G401 (cell line): ENCODE data around the gene CHST8. TPM values are rescaled to one million over a fixed set of nuclear protein-coding genes. Genes with fewer than 3 reads are reported as not detected.

ENCODE experiments used
- DNase-seq: peaks from one replicate; pipeline ENCODE4 v3.0.0-alpha.2; 2015; ENCODE audit warnings: low spot score
- in situ Hi-C: cut with HindIII; loops from 2 replicates; pipeline ENCODE4 v1.10.0; 2016; ENCODE audit warnings: low sequenced_read_pairs, mixed read lengths
- total RNA-seq: library from RNA; depleted of rRNA; stranded (reverse); fragments of >200 nt; shearing (Covaris generic); gene quantifications from 2 replicates; pipeline ENCODE4 v1.2.3, GENCODE V29; 2014

The CHST8 gene
- total RNA-seq, 1 experiment from 2014 or later = not detected

DNA sequence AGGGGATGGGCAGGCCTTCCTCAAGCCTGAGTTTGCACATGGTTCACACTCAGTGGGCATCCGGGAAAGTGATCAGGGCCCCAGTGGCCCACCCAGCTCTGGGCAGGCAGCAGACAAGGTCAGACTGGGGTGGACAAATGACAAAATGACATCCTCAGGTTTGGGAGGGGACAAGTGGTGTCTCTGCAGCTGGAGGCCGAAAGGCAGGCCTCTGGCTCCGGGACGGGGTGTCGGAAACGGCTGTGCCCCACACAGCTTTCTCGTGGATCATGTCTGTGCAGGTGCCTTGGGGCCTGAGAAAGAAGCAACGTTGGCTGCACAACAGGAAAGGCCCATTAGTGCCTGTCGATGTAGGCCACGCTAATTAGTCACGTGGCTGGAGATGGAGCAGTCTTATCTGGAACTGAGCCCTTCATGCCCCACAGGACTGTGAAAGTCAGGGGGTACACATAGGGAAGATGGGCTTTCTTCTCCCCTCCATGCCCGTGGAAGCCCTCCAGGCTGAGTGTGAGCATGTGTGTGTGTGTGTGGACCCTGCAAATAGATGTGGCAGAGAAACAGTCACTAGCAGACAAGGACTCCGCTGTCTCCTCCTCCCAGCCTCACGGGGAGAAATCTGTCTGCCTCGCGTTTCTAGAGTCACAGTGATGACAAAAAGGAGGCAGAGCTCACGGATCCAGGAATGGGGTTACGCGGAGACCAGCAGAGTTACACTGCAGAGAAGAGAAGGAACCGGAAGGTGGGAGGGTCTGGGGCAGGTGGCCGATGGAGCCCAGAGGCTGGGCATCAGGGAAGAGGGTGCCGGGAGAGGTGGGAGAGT, 44.2 kb downstream of the CHST8 start:
- in situ Hi-C loops = no loop called here
- DNase-seq = no peak

DNA sequence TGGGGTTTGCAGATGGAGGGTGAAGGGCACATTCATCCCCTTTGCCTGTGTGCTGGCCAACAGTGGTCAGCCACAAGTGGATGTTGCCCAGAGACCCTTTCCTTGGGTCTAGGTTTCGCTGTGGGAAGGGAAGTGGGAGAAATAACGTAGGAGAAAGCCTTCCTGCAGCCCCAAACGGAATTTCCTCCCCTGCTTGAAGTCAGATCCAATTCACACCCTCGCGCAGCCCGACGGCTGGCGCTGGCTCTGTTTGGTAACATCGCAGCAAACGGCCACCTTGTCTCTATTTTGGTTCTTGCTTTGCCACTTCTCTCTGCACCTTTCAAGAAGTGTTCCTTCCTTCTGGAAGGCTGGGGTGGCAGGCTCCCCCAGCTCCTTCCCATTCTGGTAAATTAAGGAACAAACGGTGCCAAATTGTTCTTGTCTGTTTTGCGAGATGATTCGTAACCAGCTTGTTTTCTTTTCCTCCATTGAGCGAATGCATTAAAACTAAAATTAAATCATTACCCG, 45.4 kb downstream of the CHST8 start:
- in situ Hi-C loops = no loop called here
- DNase-seq = no peak

DNA sequence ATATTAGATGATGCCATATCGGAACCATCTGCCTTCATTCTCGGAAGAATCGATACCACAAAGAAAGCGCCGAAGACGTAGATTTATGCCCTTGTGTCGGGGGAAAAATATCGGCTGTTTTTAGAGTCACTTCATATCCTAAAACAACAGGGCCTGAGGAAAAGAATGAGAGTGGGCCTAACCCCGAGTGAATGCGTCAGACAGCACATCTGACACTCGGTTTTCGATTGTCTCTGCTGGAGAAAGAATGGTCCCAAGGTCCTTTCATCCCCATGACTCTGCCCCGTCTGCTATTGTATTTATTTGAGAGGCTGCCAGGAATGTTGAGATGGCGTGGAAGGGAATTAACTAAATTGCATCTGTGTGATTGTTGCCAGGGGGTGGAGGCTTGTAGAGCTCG, 46.1 kb downstream of the CHST8 start:
- in situ Hi-C loops = no loop called here

DNA sequence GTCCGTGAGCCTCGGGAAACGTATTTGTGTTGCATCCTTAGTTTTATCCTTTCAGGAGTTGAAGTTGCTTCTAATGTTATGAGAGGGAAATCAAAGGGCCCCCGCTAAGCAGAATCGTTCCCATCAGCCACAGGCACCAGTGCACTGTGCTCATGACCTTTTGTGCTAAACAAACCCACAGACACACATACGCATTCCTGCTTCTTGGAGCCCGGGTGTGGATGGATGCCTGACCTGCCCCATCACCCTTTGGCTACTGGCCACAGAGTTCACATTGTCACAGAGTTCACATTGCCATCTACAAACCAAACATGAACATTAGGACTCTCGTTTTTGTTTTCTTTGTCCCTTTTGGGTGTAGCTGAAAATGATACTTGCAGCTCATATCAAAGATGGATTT, 47.2 kb downstream of the CHST8 start:
- in situ Hi-C loops = no loop called here
- no peak for DNase-seq

More for the DNA sequence above, 46.1 kb downstream of the CHST8 start:
- no peak for DNase-seq

DNA sequence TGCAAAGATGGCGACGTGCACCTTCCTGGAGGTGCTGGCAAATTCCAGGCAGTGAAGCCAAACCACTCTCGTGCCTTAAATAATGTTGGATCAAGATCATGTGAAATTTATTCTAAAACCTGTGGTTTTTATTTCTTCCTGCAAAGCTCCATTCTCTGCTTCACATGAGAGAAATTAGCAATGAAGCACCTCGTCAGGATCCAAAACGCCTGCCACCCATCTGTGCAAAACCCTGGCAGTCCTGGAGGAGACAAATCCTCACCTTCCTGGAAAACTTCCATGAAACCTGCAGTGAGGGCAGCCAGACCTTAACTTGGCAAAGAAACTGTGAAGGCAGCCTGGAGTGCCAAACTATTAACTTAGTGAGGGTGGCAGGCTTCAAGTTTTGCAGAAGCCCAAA, 47.6 kb downstream of the CHST8 start:
- in situ Hi-C loops = no loop called here

DNA sequence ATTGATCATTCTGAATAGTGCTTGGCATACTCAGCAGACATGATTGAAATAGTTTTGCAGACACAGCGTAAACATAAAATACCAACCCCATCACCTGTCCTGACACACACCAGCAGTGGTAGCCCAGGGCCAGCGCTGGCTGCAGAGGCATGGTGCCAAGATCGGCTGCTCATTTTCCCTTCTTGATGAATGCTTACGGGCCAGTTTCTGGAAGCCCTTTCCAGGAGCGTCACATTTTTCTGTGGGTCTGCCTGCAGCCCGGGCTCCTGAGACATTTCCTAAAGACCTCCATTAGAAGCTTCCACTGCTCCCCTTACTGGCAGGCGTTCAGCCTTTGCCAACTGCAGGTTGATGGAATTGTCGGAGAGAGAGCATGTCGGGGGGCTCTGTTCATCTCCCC, 48.6 kb downstream of the CHST8 start:
- no peak for DNase-seq
- in situ Hi-C loops = no loop called here

More for the DNA sequence above, 47.6 kb downstream of the CHST8 start:
- DNase-seq = no peak

DNA sequence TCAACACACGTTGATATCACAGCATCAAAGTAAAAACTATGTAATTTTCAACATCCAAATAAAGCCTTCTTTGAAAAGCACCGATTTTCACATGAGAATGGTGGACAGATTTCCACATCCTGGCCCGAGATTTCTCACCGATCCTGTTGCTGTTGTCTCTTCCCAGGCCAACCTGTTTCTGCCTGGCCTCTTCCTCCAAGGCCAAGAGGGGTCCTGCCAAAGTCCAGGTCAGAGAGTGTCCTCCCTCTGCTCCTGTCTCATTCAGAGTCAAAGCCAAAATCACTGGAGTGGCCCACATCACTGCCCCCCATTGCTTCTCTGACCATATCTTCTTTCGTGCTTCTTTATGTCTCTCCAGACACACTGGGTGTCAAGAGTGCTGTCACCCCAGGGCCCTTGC, 49.5 kb downstream of the CHST8 start:
- DNase-seq = no peak
- in situ Hi-C loops = no loop called here

DNA sequence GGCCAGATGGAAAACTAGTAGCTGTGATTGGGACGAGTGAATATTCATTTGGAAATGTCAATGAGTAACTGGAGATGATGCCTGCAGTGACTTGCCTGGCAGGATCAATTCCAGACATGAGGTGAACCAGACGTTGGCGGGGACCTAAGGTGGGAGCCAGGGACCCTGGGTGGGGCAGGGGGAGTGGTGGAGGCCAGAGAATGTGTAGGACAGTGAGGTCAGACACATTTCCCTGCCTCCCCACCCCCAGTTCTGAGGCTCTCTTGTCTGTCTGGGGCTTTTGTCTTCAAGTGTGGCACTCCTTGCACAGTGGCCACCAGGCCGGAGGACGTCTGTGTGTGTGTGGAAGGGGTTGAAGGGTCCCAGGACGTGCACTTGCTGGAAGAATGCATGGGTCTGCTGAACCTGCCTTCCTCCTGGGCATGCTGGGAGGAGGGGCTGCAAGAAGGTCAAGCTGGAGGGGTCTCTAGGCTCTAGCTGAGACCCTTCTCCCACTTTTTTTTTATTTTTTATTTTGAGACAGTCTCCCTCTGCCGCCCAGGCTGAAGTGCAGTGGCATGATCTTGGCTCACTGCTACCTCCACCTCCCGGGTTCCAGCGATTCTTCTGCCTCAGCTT, 51.6 kb downstream of the CHST8 start:
- in situ Hi-C loops = no loop called here
- DNase-seq = no peak

DNA sequence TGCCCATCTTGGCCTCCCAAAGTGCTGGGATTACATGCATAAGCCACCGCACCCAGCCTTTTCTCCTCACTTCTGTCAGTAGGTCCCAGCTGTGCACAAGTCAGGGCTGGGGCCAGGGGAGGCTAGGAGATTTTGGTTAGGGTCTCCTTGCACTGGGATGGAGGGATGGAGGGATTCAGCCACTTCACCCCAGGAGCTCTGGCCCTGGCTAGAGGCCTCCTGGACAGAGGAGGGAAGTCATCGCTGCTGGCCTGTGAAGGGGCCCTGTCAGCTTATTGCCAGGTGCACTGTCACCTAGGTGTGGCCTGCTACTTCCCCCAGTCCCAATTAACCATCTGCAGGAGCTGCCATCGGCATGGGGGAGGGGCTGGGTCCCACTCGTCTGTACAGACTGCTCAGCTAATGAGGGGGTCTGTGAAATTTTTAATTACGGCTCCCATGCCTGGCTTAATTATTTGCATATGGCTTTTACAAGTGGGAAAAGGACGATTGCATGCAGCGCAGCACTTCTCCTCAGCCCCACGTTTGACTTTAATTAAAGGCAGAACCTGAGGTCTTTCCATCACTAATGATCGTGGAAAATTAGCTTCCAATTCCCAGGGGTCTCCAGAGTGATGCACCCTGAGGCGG, 52.4 kb downstream of the CHST8 start:
- in situ Hi-C loops = no loop called here

DNA sequence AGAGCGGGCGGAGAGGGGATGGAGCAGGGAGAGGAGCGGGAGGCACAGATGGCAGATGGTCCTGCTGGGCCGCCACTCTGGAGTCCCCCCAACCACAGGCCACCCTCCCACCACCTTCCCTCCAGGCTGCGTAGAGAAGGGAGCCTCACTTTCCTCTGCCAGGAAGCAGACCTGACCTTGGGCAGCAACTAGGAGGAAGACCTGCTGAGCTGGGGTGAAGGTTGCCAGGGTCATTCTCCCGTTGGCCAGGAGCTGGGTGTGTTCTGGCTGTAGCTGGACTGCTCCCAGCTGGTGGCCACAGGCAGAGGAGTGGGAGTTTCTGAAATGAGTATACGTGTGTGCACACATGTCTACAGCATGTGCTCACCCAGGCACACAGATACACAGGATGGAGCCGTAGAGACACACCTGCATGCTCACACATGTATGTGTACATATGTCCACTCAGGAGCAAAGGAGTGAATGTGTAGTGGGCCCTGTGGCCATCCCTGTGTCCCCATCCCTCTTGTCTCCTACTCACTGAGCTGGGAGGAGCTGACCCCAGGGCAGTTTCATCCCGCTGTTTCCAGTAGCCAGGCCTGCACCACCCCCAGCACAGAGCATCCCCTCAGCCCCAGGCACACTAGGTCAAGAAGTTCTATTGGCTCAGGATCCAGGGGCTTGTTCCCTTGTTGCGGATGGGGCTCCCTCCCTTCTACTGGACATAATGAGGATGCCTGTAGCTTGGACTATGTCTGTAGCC, 53.0 kb downstream of the CHST8 start:
- in situ Hi-C loops = no loop called here
- DNase-seq = no peak

More for the DNA sequence above, 52.4 kb downstream of the CHST8 start:
- no peak for DNase-seq

DNA sequence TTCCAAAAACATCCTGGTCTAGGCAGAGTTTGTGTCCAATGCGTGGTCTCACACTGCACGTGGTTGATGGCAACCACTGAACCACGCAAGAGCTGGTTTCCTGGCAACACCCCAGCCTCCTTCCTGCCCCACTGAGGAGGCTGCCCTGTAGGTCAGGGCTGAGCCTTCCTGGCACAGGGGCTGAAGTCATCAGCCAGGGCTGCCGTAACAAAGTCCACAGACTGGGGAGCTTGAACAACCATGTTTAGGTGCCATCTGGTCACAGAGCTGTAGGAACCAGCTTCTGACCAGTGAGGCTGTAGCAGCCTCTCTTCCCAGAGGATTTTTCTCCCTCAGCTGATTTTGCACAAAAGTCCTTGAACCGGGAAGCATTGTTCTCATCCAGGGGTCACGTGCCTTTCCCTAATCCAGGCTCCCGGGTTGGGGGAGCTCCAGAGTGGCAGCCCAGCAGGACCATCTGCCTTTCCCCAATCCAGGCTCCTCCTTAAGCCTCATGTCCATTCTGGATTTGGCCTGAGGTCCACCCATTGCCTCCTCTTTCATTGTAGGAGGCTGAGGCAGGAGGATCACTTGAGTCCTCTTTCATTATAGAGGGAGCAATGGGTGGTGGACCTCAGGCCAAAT, 53.9 kb downstream of the CHST8 start:
- in situ Hi-C loops = no loop called here
- DNase-seq = peak; percentile 75

DNA sequence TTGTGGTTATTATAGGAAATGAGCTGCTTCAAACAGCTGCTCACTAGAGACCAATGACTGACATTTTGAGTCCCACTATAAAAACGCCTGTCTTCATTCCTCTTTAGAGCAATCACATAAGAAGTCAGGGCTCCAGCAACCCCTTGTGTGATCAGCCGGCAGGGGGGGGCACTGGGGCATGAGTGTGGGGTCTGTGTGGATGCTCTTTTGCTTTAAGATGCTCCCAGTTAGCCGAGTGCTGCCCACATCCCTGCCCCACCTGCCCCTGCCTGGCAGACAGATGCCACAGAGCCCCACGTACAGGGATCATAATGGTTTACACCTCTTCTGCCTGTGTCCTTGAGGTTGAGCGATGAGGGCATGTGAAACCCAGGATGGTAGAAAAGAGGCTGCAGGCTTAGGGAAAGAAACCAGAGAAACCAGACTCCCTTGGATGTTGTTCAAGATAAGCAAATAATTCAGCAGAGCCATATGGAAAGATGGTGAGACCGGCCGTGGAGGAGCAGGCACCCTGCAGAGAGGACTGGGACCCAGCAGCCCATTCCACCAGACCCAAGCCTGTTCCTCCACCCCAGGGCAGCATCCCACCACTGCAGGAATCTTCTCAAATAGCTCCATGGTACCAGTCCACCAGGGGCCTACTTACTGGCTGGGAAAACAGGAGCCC, 55.4 kb downstream of the CHST8 start:
- in situ Hi-C loops = no loop called here
- DNase-seq = no peak

DNA sequence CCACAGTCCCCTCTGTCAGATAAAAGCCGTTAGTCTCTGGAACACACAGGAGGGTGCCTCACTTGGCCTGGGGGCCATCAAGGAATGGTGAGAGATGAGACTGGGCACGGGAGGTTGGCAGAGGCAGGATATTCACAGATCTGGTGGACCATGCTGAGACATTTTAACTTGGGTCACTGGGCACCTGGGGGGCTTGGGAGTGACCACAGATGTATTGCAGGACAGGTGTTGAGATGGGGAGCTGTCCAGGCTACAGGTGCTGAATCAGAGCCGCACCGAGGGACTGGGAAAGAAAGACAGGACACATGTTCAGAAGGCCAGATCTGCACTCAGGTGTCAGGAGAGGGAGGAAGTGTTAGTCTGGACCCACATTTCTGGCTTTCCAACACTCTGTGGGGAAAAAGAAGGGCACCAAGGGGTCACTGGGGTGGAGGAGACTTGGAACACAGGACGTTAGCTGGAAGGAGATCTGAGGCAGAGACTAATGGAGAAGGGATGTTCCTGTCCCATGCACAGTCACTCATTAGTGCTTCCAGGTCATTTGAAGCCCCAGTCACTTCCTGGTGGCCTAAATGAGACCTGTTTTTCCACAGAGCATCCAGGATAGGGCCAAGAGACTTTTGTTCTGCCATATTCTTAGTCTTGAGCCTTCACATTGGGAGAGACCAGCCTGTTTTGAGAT, 56.1 kb downstream of the CHST8 start:
- DNase-seq = no peak
- in situ Hi-C loops = no loop called here

DNA sequence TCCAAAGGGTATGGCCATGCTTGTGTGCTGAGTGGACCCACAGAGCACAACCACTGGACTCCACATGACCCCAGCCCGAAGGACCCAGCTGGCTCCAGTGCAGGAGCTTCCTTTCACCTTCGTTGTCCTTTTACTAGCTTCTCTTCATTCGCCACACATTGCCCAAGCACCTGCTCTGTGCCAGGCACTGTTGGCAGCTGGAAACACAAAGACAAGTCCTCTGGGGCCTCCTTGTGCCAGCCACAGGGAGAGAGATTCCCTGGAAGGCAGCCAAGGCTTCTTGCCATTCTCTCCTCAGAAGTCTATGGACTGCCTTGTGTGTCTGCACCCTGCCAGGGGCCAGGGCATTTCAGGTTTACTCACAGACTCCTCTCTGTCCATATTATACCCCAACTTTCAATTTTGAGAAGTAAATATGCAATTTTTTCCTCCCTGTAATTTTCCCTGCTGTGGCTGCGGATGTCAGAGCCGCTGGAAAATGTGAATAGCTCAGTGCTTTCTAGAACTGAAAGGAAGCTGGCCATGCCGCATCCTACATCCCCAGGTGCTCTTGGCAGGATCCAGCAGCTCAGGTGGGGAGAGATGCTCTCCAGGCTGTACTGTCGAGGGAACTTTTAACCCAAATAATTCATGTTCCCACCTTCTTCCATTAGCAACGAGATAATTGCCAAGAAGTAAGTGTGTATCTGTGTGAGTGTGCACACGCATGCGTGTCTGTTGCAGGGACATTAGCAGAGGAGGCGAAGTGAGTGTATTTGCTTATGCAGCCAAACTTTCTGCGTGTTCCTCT, 57.2 kb downstream of the CHST8 start:
- in situ Hi-C loops = no loop called here
- peak; percentile 62 for DNase-seq

DNA sequence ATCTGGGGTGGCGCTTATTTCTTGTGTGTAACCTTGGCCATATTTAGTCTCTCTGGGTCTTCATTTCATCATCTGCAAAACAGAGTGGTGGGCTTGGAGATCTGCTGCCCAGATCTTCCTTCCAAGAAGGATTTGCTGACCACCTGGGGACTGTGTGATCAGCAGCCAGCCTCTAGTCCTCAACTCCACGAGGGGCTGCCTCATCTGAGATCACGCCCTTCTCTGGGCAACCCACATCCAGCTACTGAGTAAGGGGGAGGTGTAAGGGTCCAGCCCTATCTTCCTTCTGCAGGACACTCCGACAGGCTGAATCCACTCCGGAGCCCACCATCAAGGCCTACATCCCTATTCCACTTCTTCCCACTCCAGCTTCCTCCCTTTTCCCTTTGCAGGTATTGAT, 57.9 kb downstream of the CHST8 start:
- in situ Hi-C loops = no loop called here
- no peak for DNase-seq

DNA sequence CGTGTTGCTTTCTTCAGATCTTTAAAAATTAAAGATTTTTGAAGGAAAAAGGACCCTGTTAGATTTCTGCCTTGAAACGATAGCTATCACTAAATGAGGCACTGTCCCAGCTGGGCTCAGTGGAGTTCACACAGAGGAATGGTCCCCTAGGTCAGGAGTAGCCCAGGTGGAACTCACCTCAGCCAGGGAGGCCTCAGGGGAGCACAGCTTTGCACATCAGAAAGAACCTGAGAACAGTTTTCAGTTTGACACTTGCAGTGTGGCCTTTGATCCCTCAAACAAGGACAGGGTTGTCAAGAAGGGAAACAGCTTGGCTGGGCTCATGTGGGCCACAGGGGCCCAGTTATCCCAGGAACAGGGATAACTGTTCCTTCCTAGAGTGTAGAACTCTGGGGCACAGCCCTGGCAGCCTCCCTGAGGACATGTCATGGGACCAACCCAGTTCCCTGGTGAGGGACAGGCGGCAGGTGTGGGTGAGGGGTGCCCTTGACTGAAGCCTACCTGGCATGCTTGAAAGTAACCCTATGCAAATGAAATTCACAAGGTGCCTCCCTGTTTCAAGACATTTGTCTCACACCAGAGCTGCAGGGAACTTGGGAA, 59.4 kb downstream of the CHST8 start:
- no peak for DNase-seq
- in situ Hi-C loops = no loop called here
